Keratinocyte (primary cell): ENCODE results near the gene REV3L.

ENCODE experiments used
- EZH2 ChIP-seq: IDR thresholded peaks from one replicate; pipeline ENCODE4 v1.6.1; 2012; ENCODE audit warnings: inconsistent platforms, mild to moderate bottlenecking, low read length, moderate library complexity
- TF ChIP-seq, protein P1 (sequence below), 3 experiments: IDR thresholded peaks in 1 of 3; conservative IDR thresholded peaks in 1 of 3; optimal IDR thresholded peaks in 1 of 3; 2 replicates in 2 of 3; 3 replicates in 1 of 3; pipeline versions ENCODE3 to v1.5.1; 2011; ENCODE audit warnings: low read length in 3 of 3, mild to moderate bottlenecking in 3 of 3, moderate library complexity in 2 of 3, control low read depth in 1 of 3, inconsistent platforms in 1 of 3; ENCODE audit not compliant: insufficient read depth in 2 of 3; ENCODE audit errors: extremely low read depth in 1 of 3

DNA sequence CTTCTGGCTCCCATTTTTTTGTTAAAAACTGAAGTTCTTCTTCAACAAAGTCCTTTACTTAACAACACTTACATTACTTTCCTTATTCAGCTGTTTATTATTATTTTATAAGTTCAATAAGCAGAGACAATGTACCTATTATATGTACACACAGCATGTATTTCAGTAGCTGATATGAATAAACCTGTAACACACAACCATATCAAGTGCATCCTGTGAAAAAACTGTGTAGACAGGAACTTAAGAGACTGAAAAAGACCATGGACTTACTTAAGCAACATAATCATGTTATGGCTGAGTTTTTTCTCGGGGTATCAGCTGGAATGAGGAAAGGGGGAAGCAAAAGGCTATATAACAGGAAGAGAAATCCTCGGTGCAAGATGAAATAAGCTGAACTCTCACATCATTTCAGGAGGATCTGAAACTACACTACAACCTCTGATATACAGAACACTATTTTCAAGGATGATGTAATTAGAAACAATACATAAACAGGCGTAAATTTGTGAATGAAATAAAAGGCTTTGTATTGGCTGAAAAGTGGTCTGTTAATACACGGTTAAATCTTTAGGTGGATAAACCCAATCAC lies 70.9 kb downstream of the REV3L start:
- TF ChIP-seq, protein P1, sequence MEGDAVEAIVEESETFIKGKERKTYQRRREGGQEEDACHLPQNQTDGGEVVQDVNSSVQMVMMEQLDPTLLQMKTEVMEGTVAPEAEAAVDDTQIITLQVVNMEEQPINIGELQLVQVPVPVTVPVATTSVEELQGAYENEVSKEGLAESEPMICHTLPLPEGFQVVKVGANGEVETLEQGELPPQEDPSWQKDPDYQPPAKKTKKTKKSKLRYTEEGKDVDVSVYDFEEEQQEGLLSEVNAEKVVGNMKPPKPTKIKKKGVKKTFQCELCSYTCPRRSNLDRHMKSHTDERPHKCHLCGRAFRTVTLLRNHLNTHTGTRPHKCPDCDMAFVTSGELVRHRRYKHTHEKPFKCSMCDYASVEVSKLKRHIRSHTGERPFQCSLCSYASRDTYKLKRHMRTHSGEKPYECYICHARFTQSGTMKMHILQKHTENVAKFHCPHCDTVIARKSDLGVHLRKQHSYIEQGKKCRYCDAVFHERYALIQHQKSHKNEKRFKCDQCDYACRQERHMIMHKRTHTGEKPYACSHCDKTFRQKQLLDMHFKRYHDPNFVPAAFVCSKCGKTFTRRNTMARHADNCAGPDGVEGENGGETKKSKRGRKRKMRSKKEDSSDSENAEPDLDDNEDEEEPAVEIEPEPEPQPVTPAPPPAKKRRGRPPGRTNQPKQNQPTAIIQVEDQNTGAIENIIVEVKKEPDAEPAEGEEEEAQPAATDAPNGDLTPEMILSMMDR (optimal IDR thresholded peaks at IDR 0.05 in 1 of 3, IDR thresholded peaks at IDR 0.05 in 1 of 3, conservative IDR thresholded peaks at IDR 0.05 in 1 of 3; ENCODE audit: extremely low read depth in 1 of 3, insufficient read depth in 2 of 3, low read length in 3 of 3), result no peak
- no peak for TF ChIP-seq EZH2
